ENCODE results near the gene ZNF212. TPM values are rescaled to one million over a fixed set of nuclear protein-coding genes. Genes with fewer than 3 reads are reported as not detected.

Gene ZNF212
- total RNA-seq, 6 experiments from 2014 or later = 2.6 to 5.9 (median 4.7) TPM

DNA sequence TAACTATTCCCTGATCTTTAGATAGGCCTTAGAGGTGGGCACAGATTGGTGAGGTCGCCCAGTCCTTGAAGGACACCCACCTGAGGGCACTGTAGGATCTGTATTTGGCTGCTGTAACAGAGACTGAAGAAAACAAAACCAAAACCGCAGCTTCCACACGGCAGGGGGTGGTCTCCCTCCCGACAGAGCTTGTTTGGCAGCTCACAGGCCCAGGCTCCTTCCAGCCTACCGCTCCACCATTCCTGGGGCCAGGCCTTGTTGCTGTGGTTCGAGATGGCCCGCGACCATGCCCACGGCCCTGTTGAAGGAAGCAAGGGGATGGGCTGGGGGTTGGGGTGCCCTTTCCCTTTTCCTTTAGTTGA is 53.0 kb downstream of the ZNF212 start:
- intact Hi-C loops (cut with DNase I) = no loop called here
- no peaks in the 10 kb centered on the region for H3K27me3 ChIP-seq
- DNase-seq = no peak
- no peak overlapping the region for H3K4me3 ChIP-seq
- H3K36me3 ChIP-seq = no peaks in the 10 kb centered on the region
- WGBS (ENCODE audit: insufficient coverage, low coverage, low lambda C conversion rate, missing lambda C conversion rate) = 100% methylated on average over 4 of the region's 9 CpGs
- no peak for ATAC-seq
- H3K4me1 ChIP-seq = peaks cover 0 to 4% (median 1%) of the 10 kb centered on the region in 4 donors
- no peak for TF ChIP-seq POLR2A (IDR thresholded peaks at IDR 0.05)
- TF ChIP-seq, protein P1, sequence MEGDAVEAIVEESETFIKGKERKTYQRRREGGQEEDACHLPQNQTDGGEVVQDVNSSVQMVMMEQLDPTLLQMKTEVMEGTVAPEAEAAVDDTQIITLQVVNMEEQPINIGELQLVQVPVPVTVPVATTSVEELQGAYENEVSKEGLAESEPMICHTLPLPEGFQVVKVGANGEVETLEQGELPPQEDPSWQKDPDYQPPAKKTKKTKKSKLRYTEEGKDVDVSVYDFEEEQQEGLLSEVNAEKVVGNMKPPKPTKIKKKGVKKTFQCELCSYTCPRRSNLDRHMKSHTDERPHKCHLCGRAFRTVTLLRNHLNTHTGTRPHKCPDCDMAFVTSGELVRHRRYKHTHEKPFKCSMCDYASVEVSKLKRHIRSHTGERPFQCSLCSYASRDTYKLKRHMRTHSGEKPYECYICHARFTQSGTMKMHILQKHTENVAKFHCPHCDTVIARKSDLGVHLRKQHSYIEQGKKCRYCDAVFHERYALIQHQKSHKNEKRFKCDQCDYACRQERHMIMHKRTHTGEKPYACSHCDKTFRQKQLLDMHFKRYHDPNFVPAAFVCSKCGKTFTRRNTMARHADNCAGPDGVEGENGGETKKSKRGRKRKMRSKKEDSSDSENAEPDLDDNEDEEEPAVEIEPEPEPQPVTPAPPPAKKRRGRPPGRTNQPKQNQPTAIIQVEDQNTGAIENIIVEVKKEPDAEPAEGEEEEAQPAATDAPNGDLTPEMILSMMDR (IDR thresholded peaks at IDR 0.05) = no peak
- H3K9me3 ChIP-seq = no peaks in the 10 kb centered on the region
- no peak overlapping the region for H3K27ac ChIP-seq

- no peak overlapping the region for H3K27ac ChIP-seq
- intact Hi-C loops (cut with DNase I) = no loop called here
- WGBS (ENCODE audit: insufficient coverage, low coverage, low lambda C conversion rate, missing lambda C conversion rate) = 76% methylated on average over 3 of the region's 9 CpGs
- no peaks in the 10 kb centered on the region for H3K4me1 ChIP-seq
- no peak overlapping the region for H3K4me3 ChIP-seq
- ATAC-seq = no peak
- H3K27me3 ChIP-seq = no peaks in the 10 kb centered on the region
- no peak for DNase-seq
- no peaks in the 10 kb centered on the region for H3K36me3 ChIP-seq
- no peaks in the 10 kb centered on the region for H3K9me3 ChIP-seq
- TF ChIP-seq POLR2A (IDR thresholded peaks at IDR 0.05) = no peak
- TF ChIP-seq, protein P1 (IDR thresholded peaks at IDR 0.05) = no peak
Measured at GRCh38 chr7:149293338-149293737, 53.9 kb downstream of the ZNF212 start.

DNA sequence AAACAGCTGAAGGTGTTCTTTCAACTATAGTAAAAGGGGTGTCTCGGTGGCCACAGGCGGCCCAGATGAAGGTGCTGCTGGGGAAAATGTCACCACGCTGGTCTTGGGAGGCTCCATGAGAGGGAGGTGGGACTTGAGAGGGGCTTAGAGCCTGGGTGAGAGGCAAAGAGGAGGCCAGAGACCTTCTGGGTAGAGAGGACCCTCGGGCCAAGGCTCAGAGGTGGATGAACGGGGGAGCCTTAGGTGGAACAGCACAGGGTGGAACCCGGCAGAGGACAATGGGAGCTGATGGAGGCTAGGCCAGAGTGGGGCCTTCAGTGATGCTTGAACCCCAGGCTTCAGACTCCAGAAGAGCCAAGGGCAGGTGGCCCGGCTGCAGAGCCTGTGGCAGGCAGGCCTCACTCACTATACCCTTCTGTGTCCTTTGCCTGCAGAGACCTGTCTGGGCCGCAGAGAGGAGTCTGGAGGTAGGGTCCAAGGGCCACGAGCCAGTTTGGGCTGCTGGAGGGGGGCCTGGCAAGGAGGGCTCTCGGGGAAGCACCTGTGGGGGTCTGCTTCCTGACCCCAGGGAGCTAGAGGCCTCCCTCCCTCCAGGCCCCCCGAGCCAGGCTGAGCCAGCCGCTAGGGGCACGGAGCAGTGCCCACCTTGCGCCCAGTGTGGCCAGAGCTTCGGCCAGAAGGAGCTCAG is 54.6 kb downstream of the ZNF212 start:
- Histone ChIP-seq H3K27me3 (no peaks in the 10 kb centered on the region), H3K4me3 (no peak overlapping the region), H3K27ac (no peak overlapping the region), H3K36me3 (no peaks in the 10 kb centered on the region), H3K4me1 (no peaks in the 10 kb centered on the region), H3K9me3 (no peaks in the 10 kb centered on the region)
- 90% methylated on average over 4 of the region's 15 CpGs for WGBS (ENCODE audit: insufficient coverage, low coverage, low lambda C conversion rate, missing lambda C conversion rate)
- TF ChIP-seq, protein P1 (IDR thresholded peaks at IDR 0.05) = no peak
- TF ChIP-seq POLR2A (IDR thresholded peaks at IDR 0.05) = no peak
- DNase-seq (no peak), ATAC-seq (no peak)
- intact Hi-C loops (cut with DNase I) = no loop called here

DNA sequence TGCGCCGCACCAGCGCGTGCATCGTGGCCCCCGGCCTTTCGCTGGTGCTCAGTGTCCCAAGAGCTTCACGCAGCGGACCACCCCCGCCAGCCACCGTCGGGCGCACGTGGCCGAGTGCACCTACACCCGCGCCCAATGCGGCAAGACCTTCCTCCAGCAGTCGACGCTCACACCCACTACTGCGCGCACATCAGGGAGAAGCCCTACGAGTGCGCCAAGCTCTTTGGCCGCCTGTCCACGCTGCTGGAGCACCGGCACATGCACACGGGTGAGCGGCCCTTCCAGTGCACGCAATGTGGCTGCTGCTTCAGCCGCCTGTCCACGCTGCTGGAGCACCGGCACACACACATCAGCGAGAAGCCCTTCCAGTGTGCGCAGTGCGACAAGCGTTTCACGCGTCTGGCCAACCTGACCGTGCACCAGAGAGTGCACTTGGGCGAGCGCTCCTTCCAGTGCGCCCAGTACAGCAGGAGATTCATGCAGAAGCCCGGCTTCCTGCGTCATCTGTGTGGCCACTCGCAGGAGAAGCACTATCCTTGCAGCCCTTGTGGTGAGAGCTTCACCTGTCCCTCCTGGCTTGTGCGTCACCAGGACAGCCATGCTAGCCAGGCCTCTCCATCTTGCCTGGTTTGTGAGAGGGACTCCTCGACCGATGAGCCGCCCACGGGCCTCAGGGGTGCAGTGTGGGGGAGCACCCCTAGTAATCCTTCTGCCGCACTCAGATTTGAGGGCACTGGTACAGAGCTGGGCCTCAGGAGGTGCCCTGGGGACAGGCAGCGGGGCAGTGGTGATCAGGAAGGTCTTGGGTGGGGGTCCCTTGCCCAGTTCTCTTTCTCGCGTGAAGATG is 55.4 kb downstream of the ZNF212 start:
- no peak for ATAC-seq
- Histone ChIP-seq H3K27me3 (no peaks in the 10 kb centered on the region), H3K9me3 (no peaks in the 10 kb centered on the region), H3K36me3 (no peaks in the 10 kb centered on the region), H3K4me1 (no peaks in the 10 kb centered on the region), H3K27ac (no peak overlapping the region), H3K4me3 (no peak overlapping the region)
- WGBS (ENCODE audit: insufficient coverage, low coverage, low lambda C conversion rate, missing lambda C conversion rate) = 91% methylated on average over 11 of the region's 55 CpGs
- intact Hi-C loops (cut with DNase I) = no loop called here
- no peak for TF ChIP-seq POLR2A (IDR thresholded peaks at IDR 0.05)
- TF ChIP-seq, protein P1 (IDR thresholded peaks at IDR 0.05) = no peak
- DNase-seq = no peak

All from right lobe of liver (tissue), 6 donors.